ENCODE measurements around the gene AGAP3. TPM values are rescaled to one million over a fixed set of nuclear protein-coding genes. Genes with fewer than 3 reads are reported as not detected.

AGAP3 gene
- total and polyA plus RNA-seq, 7 donors, result 27.7 to 89.7 (median 36.4) TPM

- WGBS, 2 donors, result 87 to 88% methylated on average over 14 of the region's 14 CpGs
- no peak for DNase-seq
- Histone ChIP-seq H3K36me3 (peaks cover 26 to 71% (median 52%) of the 10 kb centered on the region in 4 donors), H3K27me3 (no peaks in the 10 kb centered on the region), H3K4me3 (no peak overlapping the region), H3K9me3 (no peaks in the 10 kb centered on the region), H3K4me1 (peaks cover 0 to 35% (median 34%) of the 10 kb centered on the region in 4 donors), H3K27ac (no peak overlapping the region)
- intact Hi-C loops (cut with DNase I), result no loop called here
- no peak for TF ChIP-seq POLR2AphosphoS5 (IDR thresholded peaks at IDR 0.05)
- TF ChIP-seq CTCF (IDR thresholded peaks at IDR 0.05), result no peak
- no peak for TF ChIP-seq POLR2A (IDR thresholded peaks at IDR 0.05)
- TF ChIP-seq EP300 (IDR thresholded peaks at IDR 0.05), result no peak
These were observed 20.8 kb upstream of the AGAP3 start for GRCh38 chr7:151065516-151065915.

- intact Hi-C loops (cut with DNase I), result no loop called here
- no peak overlapping the region for H3K27ac ChIP-seq
- H3K4me1 ChIP-seq, result peaks cover 0 to 26% (median 25%) of the 10 kb centered on the region in 4 donors
- H3K9me3 ChIP-seq, result no peaks in the 10 kb centered on the region
- H3K36me3 ChIP-seq, result peaks cover 34 to 80% (median 61%) of the 10 kb centered on the region in 4 donors
- DNase-seq, result no peak
- H3K4me3 ChIP-seq, result no peak overlapping the region
- H3K27me3 ChIP-seq, result no peaks in the 10 kb centered on the region
- WGBS, 2 donors, result 93% methylated on average over 39 of the region's 39 CpGs
- TF ChIP-seq POLR2A (IDR thresholded peaks at IDR 0.05), result no peak
- no peak for TF ChIP-seq CTCF (IDR thresholded peaks at IDR 0.05)
- TF ChIP-seq EP300 (IDR thresholded peaks at IDR 0.05), result no peak
- TF ChIP-seq POLR2AphosphoS5 (IDR thresholded peaks at IDR 0.05), result no peak
These were observed 19.9 kb upstream of the AGAP3 start for GRCh38 chr7:151066273-151066974.

GRCh38 chr7:151068069-151068773 is 18.1 kb upstream of the AGAP3 start:
- no peaks in the 10 kb centered on the region for H3K9me3 ChIP-seq
- DNase-seq, result no peak
- H3K4me1 ChIP-seq, result peaks cover 0 to 8% (median 7%) of the 10 kb centered on the region in 4 donors
- no peaks in the 10 kb centered on the region for H3K27me3 ChIP-seq
- TF ChIP-seq CTCF (IDR thresholded peaks at IDR 0.05) (no peak), EP300 (IDR thresholded peaks at IDR 0.05) (no peak), POLR2A (IDR thresholded peaks at IDR 0.05) (no peak), POLR2AphosphoS5 (IDR thresholded peaks at IDR 0.05) (no peak)
- WGBS, 2 donors, result 92 to 93% methylated on average over 12 of the region's 12 CpGs
- intact Hi-C loops (cut with DNase I), result no loop called here
- H3K27ac ChIP-seq, result no peak overlapping the region
- peaks cover 37 to 98% (median 78%) of the 10 kb centered on the region in 4 donors for H3K36me3 ChIP-seq
- H3K4me3 ChIP-seq, result no peak overlapping the region

GRCh38 chr7:151069841-151070573 is 16.3 kb upstream of the AGAP3 start:
- Histone ChIP-seq H3K4me1 (no peaks in the 10 kb centered on the region), H3K9me3 (no peaks in the 10 kb centered on the region), H3K36me3 (peaks cover 50 to 100% (median 86%) of the 10 kb centered on the region in 4 donors), H3K27me3 (no peaks in the 10 kb centered on the region), H3K4me3 (no peak overlapping the region), H3K27ac (no peak overlapping the region)
- no peak for TF ChIP-seq POLR2A (IDR thresholded peaks at IDR 0.05)
- no peak for TF ChIP-seq CTCF (IDR thresholded peaks at IDR 0.05)
- intact Hi-C loops (cut with DNase I), result no loop called here
- DNase-seq, result no peak
- WGBS, 2 donors, result 91 to 93% methylated on average over 17 of the region's 17 CpGs
